Germinal center (tissue), 1 donor: ENCODE data around the gene IGF2BP2.
"Not testable (repeated sequence)": the region's sequence is repeated elsewhere in the genome, so short reads cannot be mapped to it uniquely, and the experiment has no call there.

ENCODE experiments used
- DNase-seq: peaks from one replicate; pipeline ENCODE4 v3.0.0; 2012; ENCODE audit warnings: mixed read lengths, low spot score

The IGF2BP2 gene

DNA sequence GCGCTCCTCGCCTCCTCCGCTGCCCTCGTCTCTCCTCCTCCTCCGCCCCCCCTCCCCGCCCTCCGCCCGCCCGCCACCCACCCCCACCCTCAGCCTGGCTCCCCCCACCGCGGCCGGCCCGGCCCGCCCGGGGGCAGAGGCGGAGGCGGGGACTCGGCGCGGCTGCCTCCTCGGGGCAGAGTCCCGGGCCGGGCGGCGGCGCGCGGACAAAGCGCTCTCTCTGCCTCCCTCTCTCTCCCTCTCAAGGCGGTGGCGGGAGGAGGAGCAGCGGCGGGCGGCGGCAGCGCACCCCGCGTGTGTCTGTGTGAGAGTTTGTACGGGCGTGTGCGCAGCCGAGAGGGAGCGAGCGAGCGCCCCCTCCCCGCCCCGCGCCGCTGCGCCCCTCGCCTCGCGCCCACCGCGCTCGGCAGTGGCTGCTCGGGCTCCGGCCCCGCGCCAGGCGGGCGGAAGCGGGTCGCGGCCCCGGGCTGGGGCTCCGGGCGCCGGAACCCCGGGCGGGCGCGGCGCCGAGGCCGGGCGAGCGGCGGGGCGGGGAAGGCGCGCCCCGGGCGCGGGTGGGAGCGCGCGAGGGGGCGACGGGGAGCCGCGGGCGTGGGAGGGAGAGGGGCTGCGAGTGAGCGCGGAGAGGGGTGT, at the start of gene IGF2BP2:
Gene IGF2BP2 (minus strand): TSS at position 37 of the 633 bp plus-strand sequence. CDS start 82 bp downstream, outside the sequence.
- peak; percentile 61 for DNase-seq

DNA sequence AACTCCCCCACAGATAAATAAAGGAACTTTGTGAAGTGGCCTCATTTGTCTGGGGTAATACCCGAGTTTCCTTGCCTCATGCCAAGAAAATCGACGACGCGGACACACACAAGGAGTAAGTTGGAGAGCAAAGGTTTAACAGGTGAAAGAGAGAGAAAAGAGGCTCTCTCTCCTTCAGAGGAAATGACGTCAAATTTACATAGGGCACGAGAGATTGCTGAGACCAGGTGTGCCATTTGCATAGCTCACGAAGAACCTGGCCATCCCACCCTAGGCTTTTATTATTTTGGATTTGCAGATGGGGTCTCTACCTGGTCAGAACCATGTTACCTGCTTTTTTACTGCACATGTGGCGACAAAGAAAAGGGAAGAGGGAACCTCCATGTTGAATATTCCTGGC, 49.3 kb upstream of the IGF2BP2 start:
- no peak for DNase-seq

DNA sequence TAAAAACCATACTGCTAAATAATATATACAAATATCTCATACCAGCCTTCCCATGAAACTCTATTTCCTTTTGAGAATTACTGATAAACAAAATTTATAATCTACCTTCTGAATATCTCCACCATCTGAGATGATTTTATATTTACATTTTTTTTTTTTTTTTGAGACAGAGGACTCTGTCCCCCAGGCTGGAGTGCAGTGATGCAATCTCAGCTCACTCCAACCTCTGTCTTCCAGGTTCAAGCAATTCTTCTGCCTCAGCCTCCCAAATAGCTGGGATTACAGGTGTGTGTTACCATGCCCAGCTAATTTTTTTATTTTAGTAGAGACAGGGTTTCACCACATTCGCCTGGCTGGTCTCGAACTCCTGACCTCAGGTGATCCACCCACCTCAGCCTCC, 42.8 kb upstream of the IGF2BP2 start:
- DNase-seq: no peak

DNA sequence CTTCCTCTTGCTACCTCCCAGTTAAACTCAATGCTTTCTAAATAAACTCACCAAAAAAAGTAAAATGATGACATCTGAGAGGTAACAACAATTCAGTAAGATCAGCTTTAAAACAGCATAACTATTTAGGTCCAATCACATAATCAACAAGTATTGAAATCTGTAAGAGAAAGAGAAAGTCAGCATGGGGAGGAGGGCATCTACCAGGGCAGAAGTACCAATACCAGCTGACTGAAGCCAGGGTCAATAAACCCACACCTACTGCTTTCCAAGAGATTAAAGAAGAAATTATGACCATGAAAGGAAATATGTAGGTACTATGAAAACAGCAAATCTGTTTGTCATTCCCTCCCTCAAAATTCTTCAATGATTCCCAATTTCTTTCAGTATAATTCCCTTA, 42.2 kb upstream of the IGF2BP2 start:
- no peak for DNase-seq

DNA sequence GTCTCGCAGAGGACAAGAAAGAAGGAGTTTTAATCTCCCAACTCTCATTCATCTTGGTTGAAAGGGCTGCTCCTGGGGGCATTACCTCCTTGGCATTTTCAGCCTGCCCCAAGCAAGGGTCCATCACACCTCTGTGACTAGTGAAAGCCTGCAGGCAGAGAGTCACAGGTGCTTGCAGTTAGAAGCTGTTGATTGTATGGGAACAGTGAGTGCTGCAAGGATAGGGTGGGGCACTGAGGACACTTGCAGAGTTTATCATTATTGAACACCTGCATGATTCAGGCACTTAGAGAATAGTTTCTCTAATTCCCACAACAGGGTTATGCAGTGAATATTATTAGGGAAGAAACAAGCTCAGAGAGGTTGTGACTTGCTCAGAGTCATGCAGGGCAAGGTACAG, 41.7 kb upstream of the IGF2BP2 start:
- no peak for DNase-seq

DNA sequence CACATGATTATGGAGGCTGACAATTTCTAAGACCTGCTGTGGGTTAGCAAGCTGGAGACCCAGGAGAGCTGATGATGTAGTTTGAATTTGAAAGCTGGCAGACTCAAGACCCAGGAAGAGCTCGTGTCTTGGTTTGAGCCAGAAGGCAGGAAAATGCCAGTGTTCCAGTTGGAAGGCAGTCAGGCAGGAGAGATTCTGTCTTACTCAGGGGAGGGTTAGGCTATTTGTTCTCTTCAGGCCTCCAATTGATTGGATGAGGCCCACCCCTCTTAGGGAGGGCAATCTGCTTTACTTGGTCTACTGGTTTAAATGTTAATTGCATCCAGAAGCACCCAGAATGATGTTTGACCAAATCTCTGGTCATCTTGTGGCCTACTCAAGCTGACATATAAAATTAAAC, 40.4 kb upstream of the IGF2BP2 start:
- DNase-seq: no peak

DNA sequence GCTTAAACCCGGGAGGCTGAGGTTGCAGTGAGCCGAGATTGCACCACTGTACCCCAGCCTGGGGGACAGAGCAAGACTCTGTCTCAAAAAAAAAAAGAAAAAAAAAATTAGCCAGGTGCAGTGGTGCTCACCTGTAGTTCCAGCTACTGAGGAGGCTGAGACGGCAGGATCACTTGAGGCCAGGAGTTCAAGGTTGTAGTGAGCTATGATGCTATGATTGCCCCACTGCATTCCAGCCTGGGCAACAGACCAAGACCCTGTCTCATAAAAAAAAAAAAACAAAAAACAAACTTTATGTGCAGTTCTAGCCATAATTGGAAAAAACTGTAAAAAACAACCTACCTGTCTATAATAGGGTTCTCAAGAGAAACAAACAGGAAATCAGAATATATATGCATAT, 39.9 kb upstream of the IGF2BP2 start:
- DNase-seq: no peak

DNA sequence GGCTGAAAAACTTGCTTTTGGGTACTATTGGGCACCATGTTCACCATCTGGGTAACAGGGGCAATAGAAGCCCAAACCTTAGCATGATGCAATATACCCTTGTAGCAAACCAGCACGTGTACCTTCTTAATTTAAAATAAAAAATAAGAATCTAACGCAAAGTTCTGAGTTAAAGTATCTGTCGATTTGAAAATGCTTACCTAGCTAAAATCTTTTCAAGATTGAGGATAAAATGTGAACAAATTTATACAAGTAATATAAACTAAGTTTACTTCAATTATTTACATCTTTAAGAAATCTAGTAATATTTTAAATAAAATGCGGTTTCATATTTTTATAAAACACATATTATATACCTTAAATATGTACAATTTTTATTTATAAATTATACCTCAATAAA, 38.1 kb upstream of the IGF2BP2 start:
- DNase-seq: no peak

DNA sequence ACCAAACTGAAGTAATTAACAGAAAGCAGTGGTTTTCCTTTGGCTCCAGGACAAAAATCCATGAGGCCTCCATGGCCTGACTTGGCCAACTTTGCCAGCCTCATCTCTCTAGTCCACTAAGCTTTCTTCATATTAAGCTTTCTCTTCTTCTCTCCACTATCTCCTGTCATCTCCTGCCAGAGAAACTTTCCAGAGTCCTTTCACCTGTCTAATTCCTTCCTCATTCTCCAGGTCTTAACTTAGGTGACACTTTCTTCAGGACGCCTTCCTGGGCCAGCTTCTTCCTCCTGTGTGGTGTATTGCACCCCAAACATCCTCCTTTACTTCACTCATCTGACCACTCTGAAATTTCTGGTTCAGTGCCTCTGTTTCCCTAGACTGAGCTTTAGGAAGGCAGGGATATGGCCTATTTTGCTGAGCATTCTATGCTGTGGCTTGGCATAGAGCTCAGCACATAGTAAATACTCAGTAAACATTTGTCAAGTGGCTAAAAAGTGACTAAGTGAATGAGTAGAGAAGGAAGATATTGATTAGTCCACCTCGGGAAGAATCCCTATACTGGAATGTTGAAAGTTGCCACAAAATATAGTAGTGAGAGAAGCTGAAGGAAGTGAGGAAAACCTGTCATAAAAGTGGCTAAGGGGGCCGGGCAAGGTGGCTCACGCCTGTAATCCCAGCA, 34.6 kb upstream of the IGF2BP2 start:
- no peak for DNase-seq

DNA sequence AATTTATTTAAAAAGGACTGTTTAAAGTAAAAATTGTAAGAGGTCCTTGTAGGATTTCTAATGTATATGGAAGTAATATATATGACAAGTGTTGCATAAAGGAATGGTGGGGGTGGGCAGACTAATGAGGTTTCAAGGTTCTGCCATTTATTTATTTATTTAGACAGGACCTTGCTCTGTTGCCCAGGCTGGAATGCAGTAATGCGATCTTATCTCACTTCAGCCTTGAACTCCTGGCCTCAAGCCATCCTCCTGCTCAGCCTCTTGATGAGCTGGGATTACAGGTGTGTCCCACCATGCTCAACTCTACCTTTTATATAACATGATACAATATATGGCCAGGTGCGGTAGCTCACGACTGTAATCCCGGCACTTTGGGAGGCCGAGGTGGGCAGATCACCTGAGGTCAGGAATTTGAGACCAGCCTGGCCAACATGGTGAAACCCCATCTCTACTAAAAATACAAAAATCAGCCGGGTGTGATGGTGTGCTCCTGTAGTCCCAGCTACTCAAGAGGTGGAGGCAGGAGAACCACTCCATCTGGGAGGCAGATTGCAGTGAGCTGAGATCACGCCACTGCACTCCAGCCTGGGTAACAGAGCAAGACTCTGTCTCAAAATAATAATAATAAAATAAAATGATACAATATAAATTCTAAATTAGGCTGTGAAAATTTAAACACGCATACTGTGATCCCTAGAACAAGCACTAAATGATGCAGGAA, 33.8 kb upstream of the IGF2BP2 start:
- no peak for DNase-seq

DNA sequence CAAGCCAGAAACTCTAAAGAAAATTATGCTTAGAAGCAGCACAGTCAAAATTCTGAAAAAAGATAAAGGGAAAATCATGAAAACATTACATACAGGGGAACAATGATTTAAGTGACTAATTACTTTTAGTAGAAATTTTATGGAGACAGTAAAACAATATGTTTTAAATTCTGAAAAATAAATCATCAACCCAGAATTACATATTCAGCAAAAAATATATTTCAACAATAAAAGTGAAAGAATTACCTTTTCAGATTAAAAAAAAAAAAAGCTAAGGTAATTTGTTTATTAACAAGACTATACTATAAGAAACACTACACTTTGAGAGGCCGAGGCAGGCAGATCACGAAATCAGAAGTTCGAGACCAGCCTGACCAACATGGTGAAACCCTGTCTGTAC, 32.4 kb upstream of the IGF2BP2 start:
- DNase-seq: no peak

DNA sequence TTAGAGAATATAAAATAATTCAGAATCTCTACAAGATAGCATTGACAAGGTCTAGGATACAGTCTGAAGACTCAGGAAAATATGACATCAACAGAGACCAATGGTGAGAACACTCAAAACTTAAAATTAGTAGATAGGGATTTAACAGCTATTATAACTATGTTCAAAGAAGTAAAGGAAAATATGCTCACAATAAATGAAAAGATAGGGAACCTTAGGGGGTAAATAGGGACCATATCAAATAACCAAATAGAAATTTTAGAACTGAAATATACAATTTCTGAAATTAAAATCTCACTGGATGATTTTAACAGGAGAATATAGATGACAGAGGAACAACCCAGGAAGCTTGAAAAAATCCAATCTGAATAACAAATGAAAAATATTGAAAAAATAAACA, 31.8 kb upstream of the IGF2BP2 start:
- DNase-seq: no peak

DNA sequence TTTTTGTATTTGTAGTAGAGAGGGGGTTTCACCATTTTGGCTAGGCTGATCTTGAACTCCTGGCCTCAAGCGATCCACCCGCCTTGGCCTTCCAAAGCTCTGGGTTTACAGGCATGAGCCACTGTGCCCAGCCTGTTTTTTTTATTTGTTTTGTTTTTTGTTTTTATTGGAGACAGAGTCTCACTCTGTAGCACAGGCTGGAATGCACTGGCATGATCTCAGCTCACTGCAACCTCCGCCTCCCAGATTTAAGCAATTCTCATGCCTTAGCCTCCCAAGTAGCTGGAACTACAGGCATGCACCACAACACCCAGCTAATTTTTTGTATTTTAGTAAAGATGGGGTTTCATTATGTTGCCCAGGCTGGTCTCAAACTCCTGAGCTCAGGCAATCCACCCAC, 28.9 kb upstream of the IGF2BP2 start:
- not testable (repeated sequence) for DNase-seq

DNA sequence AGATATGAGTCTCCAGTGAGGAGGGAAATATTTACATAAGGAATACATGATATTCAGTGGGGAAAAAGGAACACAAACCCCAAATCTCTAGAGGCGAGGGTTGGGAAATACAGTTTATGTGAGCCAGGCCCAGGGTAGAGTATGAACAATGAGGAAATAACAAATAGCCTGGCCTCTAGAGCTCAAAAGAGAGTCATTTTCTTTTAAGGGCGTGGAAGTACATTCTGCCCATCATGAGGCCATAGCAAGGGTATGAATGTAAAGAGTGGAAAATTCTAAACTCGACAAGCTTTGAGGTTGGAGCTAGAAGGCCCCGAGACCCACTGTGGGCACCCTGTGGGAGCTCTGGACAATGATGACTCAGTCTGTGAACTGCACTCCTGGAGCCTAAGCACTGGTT, 27.8 kb upstream of the IGF2BP2 start:
- no peak for DNase-seq

DNA sequence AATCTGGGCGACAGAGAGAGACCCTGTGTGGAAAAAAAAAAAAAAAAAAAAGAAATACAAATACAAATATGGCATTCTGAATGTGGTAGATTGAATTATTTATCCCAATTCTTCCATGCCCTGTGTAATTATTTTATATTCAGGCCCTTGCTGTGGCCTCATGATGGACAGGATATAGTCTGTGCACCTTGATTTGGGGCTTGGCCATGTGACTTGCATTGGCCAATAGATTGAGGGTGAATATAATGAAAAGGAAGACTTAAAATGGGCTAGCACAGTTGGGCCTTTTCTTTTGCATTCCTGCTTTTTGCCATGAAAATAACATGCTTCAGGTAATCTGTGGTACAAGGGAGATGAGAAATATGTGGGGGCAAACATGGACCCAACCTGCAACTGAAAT, 27.1 kb upstream of the IGF2BP2 start:
- DNase-seq: no peak

DNA sequence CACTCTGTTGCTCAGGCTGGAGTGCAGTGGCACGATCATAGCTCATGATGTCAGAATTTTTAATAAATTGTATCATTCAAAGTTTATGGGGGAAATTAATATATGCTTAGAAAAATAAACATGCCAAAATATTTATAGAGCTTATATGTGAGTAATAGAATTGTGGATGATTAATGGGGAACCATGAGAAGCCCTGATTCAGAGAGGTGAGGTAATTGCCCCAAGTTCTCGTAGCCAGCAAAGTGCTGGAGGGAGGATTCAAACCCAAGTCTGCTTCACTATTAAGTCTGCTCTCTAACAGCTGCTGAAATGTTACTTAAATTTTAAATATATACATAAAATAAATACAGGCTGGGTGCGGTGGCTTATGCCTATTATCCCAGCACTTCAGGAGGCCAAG, 26.2 kb upstream of the IGF2BP2 start:
- DNase-seq: no peak

DNA sequence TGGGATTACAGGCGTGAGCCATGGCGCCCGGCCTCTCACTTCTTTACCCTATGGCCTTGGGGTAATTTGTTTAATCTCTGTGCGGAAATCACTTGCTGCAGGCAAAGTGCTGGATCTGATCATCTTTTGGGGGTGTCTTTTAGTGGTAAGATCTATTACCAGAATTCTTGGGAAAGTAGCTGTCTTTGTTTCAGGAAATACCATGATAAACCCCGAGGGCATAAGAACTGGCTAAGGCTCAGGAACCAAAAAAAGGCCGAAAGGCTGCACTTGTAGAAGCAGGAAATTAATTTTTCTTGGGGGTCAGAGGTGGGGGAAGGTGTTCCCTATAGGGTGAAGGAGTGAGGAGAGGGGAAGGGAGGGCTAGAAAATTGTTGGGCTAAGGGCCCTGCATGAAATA, 22.7 kb upstream of the IGF2BP2 start:
- no peak for DNase-seq

DNA sequence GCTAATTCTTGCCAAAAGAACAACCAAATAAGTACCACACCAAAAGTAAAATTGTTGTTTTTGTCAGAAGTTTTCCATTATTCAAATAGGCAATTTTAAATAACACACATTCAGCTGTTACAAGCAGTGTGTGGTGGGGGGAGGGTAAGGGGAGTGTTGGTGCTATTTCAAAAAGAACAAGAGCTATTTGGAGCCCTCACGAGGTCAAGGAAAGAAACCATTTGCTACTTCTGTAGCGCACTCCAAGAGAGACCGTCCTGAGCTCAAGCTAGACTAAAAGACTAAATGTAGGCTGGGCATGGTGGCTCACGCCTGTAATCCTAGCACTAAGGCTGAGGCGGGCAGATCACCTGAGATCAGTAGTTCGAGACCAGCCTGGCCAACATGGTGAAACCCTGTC, 21.2 kb upstream of the IGF2BP2 start:
- no peak for DNase-seq

DNA sequence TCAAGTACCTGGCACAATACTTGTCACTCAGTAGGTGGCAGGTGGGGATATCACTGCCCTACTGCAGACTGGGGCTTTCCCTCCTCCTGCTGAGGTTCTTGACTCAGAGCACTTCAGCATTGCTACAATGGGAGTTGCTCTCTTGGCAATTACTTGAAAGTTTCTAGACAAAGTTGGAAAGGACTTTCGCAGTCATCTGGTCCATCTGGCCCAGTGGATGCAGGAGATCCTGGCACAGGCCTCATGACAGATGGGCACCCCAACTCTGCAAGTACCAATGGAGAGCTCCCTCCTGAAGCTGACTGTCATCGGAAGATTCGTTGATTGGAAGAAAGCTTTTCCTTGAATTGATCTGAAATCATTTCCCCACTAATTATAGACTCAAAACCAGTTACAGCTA, 19.2 kb upstream of the IGF2BP2 start:
- no peak for DNase-seq

DNA sequence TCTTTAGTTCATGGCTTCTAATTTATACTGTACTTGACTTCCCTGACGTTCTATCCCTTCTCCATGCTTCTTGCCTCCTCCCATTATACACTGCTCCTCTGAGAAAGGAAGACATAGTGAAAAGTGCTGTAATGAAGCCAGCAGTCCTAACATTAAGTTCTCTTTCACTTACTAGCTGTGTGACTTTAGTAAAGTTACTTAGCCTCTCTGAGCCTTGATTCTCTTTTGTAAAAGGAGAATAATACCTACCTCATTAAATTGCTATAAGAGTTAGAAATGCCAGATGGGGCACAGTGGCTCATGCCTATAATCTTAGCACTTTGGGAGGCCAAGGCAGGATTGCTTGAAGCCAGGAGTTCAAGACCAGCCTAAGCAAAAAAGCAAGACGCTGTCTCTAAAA, 18.8 kb upstream of the IGF2BP2 start:
- DNase-seq: no peak

DNA sequence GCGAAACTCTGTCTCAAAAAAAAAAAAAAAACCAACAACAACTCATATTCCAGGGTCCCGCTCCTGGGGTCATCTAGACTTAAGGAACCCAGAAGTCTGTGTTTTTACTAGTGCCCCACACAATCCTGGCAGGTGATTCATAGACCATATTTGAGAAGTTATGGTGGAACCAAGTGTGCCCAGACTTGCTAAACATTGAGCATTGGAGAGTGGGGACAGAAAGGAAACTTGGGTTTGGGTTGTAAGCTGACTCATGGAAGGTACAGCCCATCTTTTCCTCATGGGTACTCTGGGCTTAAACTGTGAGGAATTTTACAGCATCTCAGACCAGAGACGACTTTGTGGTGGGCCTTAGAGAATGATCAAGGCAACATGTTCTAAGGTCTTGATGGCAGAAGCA, 18.3 kb upstream of the IGF2BP2 start:
- DNase-seq: no peak

DNA sequence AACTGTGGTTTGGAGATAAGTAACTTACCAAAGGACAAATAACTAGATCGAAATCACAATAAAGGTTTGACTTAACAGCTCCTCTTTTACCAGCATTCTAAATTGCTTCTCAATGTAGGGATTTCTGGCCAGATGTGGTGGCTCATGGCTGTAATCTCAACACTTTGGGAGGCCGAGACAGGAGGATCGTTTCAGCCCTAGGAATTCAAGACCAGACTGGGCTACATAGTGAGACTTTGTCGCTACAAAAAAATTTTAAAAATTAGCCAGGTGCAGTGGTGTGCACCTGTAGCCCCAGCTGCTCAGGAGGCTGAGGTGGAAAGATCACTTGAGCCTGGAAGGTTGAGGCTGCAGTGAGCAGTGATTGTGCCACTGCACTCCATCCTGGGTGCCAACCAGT, 17.4 kb upstream of the IGF2BP2 start:
- DNase-seq: no peak

DNA sequence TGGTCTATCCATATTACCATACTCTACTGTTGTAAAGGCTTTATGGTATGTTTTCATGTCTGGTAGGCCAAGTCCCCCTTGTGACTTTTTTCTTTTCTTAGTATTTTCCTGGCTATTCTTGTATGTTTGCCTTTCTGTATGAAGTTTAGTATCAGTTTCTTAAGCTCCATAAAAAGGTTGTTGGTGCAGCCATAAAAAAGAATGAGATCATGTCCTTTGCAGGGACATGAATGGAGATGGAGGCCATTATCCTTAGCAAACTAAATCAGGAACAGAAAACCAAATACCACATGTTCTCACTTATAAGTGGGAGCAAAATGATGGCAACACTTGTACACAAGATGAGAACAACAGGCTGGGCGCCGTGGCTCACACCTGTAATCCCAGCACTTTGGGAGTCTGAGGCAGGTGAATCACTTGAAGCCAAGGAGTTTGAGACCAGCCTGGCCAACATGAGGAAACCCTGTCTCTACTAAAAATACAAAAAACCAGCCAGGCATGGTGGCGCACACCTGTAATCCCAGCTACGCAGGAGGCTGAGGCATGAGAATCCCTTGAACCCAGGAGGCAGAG, 13.7 kb upstream of the IGF2BP2 start:
- not testable (repeated sequence) for DNase-seq
